HG02938 (cell line): Measurements from ENCODE around the gene RAPSN.

Experiments used
- ATAC-seq: cut with Tn5 transposase; IDR thresholded peaks from one replicate; pipeline ENCODE4 v1.9.1; 2021; ENCODE audit warnings: mild to moderate bottlenecking, moderate library complexity; ENCODE audit not compliant: unreplicated experiment

The RAPSN gene

DNA sequence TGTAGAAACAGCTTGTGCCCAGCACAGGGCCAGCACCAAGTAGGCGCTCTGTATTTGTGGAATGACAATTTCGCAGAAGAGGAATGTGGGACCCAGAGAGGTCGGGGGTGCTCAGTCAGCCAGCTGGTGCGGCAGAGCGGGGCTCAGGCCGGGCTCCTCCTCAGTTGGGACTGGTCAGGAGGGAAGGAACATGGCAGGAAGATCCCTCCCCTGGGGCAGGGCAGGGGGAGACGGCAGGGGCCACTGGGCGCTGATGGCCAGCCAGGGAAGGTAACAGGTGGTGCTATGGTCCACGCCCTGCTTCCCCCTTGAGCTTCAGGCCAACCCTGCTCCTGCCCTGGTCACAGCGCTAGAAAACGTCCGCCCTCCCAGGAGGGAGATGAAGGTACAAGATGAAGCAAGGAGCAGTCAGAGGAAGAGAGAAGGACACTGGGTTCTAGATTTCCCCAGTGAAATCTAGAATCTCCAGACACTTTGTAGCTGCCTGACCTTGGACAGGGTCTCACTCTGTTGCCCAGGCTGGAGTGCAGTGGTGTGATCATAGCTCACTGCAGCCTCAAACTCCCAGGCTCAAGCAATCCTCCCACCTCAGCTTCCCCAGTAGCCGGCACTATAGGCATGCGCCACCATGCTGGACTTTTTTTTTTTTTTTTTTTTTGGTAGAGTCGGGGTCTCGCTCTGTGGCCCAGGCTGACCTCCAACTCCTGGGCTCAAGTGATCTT lies 57.1 kb downstream of the RAPSN start:
- ATAC-seq: no peak

DNA sequence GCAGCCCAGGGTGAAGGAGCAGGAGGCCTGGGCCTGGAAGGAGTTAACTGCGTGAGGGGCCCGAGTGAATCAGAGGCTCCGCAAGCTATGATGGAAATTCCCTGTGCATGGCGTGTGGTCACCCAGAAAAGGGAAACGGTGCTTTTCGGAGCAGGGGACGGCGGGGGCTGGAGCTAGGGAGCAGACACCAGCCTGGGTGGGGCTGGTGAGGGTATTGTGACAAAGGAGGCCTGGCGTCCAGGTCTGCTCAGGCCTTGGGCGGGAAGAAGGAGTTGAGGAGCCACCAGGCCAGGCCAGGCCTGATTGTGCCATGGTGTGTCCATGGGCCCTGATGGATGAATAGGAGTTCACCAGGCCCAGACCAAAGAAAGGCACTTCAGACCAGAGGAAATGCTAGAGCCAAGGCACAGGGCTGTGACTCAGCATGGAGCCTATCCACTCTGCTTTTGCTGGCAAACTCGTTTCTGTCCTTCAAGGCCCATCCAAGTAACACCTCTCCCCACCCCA lies 57.8 kb downstream of the RAPSN start:
- no peak for ATAC-seq

DNA sequence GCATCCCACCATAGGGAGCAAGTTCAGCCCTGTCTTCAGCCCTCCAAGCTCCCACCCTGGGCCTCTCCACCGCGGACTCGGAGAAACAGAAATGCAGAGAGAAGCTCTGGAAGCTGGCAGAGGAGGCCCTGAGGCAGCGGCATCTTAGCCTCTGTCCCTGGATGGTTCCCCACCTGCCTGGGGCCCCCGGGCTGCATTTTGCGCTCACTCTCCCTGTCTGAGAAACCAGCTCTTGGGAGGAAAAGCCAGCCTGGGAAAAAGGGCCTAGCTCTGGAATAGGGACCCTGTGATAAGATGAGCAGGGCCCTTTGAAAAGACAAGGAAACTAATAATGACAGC lies 58.5 kb downstream of the RAPSN start:
- no peak for ATAC-seq

DNA sequence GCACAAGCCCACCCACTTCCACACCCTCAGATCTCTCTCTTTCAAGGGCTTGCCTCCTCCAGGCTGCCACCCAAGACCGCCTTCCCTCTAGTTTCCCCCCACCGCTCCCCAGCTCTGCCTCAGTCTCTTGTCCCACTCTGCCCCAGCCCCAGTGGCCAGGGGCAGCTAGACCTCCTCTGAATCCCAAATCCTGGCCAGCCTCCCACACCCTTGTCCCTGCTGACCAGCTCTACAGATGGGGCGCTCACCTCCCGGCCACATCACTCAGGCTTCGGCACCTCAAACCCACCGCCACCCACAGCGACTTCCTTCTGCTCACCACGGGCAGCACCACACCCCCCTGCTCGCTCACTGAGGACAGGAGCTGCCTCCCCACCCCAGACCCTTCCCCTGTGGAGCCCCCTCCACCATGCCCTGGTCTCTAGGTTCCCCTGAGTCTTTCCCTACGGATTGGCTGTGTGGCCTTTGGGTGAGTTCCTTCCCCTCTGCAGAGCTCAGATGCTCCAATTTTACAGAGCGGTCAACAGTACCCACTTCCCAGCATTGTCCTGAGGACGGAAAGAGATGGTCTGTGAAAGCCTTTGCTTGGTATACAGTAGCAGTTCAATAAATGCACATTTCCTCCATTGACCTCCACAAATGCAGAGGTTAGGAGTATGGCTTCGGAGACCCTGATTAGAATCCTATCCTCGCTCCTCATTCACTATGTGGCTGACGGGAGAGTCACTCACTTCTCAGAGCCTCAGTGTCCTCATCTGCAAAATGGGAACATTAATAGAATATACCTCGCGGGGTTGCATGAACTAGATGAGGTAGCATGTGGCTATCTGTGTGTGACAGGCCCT lies 59.1 kb downstream of the RAPSN start:
- ATAC-seq: no peak

DNA sequence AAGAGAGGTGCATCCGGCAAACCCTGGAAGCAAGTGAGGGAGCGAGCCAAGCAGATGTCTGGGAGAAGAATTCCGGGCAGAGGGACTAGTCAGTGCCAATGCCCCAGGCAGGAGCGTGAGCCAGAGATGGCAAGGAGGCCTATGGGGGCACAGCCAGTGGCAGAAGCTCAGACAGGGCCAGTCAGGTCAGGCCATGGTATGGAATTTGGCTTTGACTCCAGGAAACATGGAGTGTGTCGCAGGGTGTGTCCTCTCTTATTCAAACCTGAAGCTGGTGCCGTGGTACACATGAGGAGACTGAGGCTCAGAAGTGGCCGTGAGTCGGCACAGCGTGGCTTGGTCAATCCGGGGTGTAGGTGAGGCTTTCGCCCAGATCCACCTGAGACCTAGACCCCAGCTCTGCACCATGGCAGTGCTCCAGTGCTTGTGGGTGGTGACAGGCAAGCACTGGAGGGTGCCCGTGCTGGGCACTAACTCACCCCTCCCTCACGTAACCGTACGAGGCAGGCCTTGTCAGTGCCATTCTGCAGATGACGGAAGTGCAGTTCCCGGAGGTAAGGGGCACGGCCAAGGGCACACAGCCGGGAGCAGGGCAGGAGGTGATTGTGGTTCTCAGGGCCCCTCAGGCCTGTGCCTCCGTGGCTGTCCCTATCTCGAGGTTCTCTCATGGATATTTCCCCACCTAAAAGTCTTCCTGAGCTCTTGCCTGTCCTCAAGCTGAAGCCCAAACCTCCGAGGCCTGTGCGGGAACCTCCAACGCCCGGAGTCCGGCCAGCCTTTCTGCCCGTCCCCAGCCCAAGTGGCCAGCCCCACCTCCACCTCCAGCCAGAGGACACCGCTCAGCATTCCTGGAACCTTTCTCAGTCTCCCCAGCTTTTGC lies 60.0 kb downstream of the RAPSN start:
- no peak for ATAC-seq

DNA sequence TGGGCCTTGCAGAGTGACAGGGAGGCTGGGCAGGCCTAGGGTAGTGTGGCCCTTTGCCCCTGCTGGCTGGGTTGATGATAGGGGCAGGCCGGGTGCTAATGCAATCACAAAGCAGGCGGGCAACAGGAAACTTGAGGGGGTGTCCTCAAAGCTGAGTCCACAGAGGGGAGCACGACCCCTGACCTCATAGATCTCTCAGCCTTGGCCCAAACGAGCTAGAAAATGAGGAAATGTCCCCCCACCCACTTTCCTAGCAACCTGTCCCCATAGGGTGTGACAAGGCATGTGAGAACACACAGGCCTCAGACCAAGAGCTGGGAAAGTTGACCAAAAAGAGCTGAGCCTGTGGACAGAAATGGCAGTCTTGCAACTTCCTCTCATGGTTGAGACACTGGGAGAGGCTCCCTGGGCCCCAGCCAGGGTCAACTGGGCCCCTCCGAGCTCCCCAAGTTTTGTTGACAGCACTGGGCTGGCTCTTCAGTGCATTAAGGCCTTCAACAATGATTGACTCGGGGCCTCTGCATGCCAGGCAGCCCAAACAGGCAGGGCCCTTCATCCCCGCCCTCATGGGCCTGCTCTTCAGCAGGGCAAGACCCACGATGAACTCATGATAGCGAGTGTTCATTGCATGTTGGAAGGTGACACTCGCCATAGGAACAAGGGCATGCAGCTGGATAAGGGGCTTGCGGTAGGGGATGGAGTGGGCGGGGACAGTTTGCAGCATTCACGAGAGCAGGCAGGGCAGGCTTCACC lies 60.8 kb downstream of the RAPSN start:
- no peak for ATAC-seq
